HL-60 (cell line): ENCODE results near the gene WSCD1.

ENCODE experiments used
- CTCF ChIP-seq: IDR thresholded peaks from one replicate; pipeline ENCODE4 v1.5.1; 2011; ENCODE audit warnings: low read length, control low read depth, inconsistent platforms; ENCODE audit not compliant: insufficient read depth
- POLR2AphosphoS5 ChIP-seq: IDR thresholded peaks from 2 replicates; pipeline ENCODE4 v1.6.1; 2012; ENCODE audit warnings: low read depth
- SPI1 ChIP-seq: IDR thresholded peaks from 2 replicates; pipeline ENCODE4 v1.6.1; 2012; ENCODE audit warnings: low read depth, mild to moderate bottlenecking, borderline replicate concordance

- TF ChIP-seq CTCF: no peak
- no peak for TF ChIP-seq SPI1
- no peak for TF ChIP-seq POLR2AphosphoS5
These were observed 20.1 kb downstream of the WSCD1 start for GRCh38 chr17:6090253-6090652.
